GM23338 (cell line): ENCODE data around the gene RAB3A. TPM values are rescaled to one million over a fixed set of nuclear protein-coding genes. Genes with fewer than 3 reads are reported as not detected.

Source experiments
- ATAC-seq: fragments of 200-7000 bp; cut with Tn5 transposase; 3 replicates; pipeline ENCODE4 v1.9.1; 2020
- DNase-seq: peaks from one replicate; pipeline ENCODE4 v3.0.0-alpha.2; 2015; ENCODE audit warnings: low spot score
- H2AFZ ChIP-seq: fragments of 200-600 bp; sonication (generic); 2 replicates; pipeline ENCODE4 v1.8.0; 2016; ENCODE audit warnings: antibody characterized with exemption, mild to moderate bottlenecking, moderate library complexity
- H3F3A ChIP-seq: fragments of 200-600 bp; sonication (generic); replicated peaks from 2 replicates; pipeline ENCODE4 v1.8.0; 2017; ENCODE audit warnings: antibody characterized with exemption, mixed run types, low read depth
- H3K27ac ChIP-seq: fragments of 200-600 bp; sonication (generic); 2 replicates; pipeline ENCODE4 v1.6.1; 2016; ENCODE audit warnings: low read depth
- H3K27me3 ChIP-seq: fragments of 200-600 bp; sonication (generic); 2 replicates; pipeline ENCODE4 v1.8.0; 2016; ENCODE audit warnings: mild to moderate bottlenecking, mixed run types, moderate library complexity; ENCODE audit not compliant: insufficient read depth
- H3K36me3 ChIP-seq: fragments of 200-600 bp; sonication (generic); 2 replicates; pipeline ENCODE4 v1.8.0; 2016; ENCODE audit warnings: mild to moderate bottlenecking; ENCODE audit not compliant: insufficient read depth
- H3K4me1 ChIP-seq: fragments of 200-600 bp; sonication (generic); 2 replicates; pipeline ENCODE4 v1.8.0; 2016; ENCODE audit warnings: mild to moderate bottlenecking, moderate library complexity; ENCODE audit not compliant: insufficient read depth
- H3K4me2 ChIP-seq: fragments of 200-600 bp; sonication (generic); 2 replicates; pipeline ENCODE4 v1.7.1; 2017; ENCODE audit warnings: mixed run types
- H3K4me3 ChIP-seq: fragments of 200-600 bp; sonication (generic); 2 replicates; pipeline ENCODE4 v1.6.1; 2016; ENCODE audit warnings: mixed run types
- H3K79me2 ChIP-seq: fragments of 200-600 bp; sonication (generic); replicated peaks from 2 replicates; pipeline ENCODE4 v1.8.0; 2017; ENCODE audit warnings: mild to moderate bottlenecking; ENCODE audit not compliant: insufficient read depth
- H3K9me2 ChIP-seq: fragments of 200-600 bp; sonication (generic); 2 replicates; pipeline ENCODE4 v1.8.0; 2017; ENCODE audit not compliant: insufficient read depth
- H4K20me1 ChIP-seq: fragments of 200-600 bp; sonication (generic); replicated peaks from 2 replicates; pipeline ENCODE4 v1.8.0; 2017; ENCODE audit warnings: mild to moderate bottlenecking; ENCODE audit not compliant: insufficient read depth
- H3K27ac Mint-ChIP-seq: 2 replicates; pipeline ENCODE4 v1.8.0; 2020; ENCODE audit warnings: inconsistent platforms, mild to moderate bottlenecking, moderate library complexity, mixed read lengths
- H3K27me3 Mint-ChIP-seq: 3 replicates; pipeline ENCODE4 v1.8.0; 2022; ENCODE audit warnings: low read depth, mild to moderate bottlenecking, moderate library complexity, mixed read lengths, inconsistent platforms; ENCODE audit not compliant: insufficient read depth, poor library complexity
- H3K36me3 Mint-ChIP-seq: 3 replicates; pipeline ENCODE4 v1.8.0; 2021; ENCODE audit warnings: low read depth, mild to moderate bottlenecking, inconsistent platforms, moderate library complexity, mixed read lengths
- H3K4me1 Mint-ChIP-seq: 3 replicates; pipeline ENCODE4 v1.8.0; 2020; ENCODE audit warnings: mild to moderate bottlenecking, inconsistent platforms, mixed read lengths
- H3K4me3 Mint-ChIP-seq: 3 replicates; pipeline ENCODE4 v1.8.0; 2021; ENCODE audit warnings: moderate library complexity, mild to moderate bottlenecking, inconsistent platforms, mixed read lengths
- H3K9me3 Mint-ChIP-seq: 3 replicates; pipeline ENCODE4 v1.8.0; 2020; ENCODE audit warnings: moderate library complexity, mild to moderate bottlenecking, inconsistent platforms, mixed read lengths
- EZH2phosphoT487 ChIP-seq: fragments of 200-600 bp; sonication (generic); IDR thresholded peaks from one replicate; pipeline ENCODE4 v1.8.1; 2018; ENCODE audit warnings: antibody characterized with exemption; ENCODE audit not compliant: unreplicated experiment
- JUNB ChIP-seq: IDR thresholded peaks from one replicate; pipeline ENCODE4 v1.6.1; 2016; ENCODE audit warnings: antibody characterized with exemption; ENCODE audit not compliant: unreplicated experiment
- POLR2AphosphoS5 ChIP-seq: IDR thresholded peaks from 2 replicates; pipeline ENCODE4 v1.6.1; 2016; ENCODE audit warnings: antibody characterized with exemption, low read depth
- ZNF114 ChIP-seq: fragments of 250-450 bp; sonication (Bioruptor Pico); IDR thresholded peaks from 2 replicates; pipeline ENCODE4 v1.5.0; 2020; ENCODE audit warnings: mild to moderate bottlenecking, moderate library complexity
- polyA plus RNA-seq: library from polyadenylated mRNA; unstranded; fragments of >200 nt; fragmentation: Nextera tagmentation; extraction: Ambion mirVana; gene quantifications from 2 replicates; pipeline ENCODE4 v1.2.1, GENCODE V29; 2016
- total RNA-seq: library from RNA; depleted of rRNA; stranded (reverse); fragments of >200 nt; shearing (Covaris generic); gene quantifications from 2 replicates; pipeline ENCODE4 v1.2.3, GENCODE V29; 2014
- TF ChIP-seq, protein P1 (sequence below), 2 experiments: fragments of 200-600 bp in 1 of 2; sonication (generic) in 1 of 2; conservative IDR thresholded peaks; 2 replicates each; pipeline versions ENCODE4 v1.5.1 to v1.6.1; 2016 to 2017; ENCODE audit warnings: antibody characterized with exemption in 2 of 2, low read depth in 2 of 2, mild to moderate bottlenecking in 2 of 2, moderate library complexity in 1 of 2
- TF ChIP-seq, protein P2 (sequence below): IDR thresholded peaks from one replicate; pipeline ENCODE4 v1.6.1; 2018; ENCODE audit warnings: antibody characterized with exemption; ENCODE audit not compliant: unreplicated experiment
- TF ChIP-seq, protein P3 (sequence below): fragments of 250-450 bp; sonication (Bioruptor Pico); IDR thresholded peaks from 2 replicates; pipeline ENCODE4 v1.5.0; 2020; ENCODE audit warnings: mild to moderate bottlenecking, moderate library complexity

The RAB3A gene
- total and polyA plus RNA-seq, 2 experiments from 2014 or later = 9.7 to 20.3 TPM

DNA sequence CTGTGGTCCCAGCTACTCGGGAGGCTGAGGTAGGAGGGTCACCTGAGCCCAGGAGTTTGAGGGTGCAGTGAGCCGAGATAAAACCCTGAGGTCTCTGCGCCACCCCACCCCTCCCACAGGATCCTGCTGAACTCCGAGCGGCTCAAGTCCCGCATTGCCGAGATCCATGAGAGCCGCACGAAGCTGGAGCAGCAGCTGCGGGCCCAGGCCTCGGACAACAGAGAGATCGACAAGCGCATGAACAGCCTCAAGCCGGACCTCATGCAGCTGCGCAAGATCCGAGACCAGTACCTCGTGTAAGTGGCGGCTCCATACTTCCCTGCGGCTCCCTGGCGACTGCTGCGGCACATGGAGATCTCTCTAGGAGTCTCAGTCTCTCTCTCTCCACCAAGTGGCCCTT lies 36.8 kb downstream of the RAB3A start:
- ATAC-seq (no peak), DNase-seq (no peak)
- no peaks in the 10 kb centered on the region for H3K4me1 ChIP-seq
- TF ChIP-seq EZH2phosphoT487 (no peak), POLR2AphosphoS5 (no peak), JUNB (no peak), ZNF114 (CRISPR knock-in tag) (no peak)
- TF ChIP-seq, protein P1, sequence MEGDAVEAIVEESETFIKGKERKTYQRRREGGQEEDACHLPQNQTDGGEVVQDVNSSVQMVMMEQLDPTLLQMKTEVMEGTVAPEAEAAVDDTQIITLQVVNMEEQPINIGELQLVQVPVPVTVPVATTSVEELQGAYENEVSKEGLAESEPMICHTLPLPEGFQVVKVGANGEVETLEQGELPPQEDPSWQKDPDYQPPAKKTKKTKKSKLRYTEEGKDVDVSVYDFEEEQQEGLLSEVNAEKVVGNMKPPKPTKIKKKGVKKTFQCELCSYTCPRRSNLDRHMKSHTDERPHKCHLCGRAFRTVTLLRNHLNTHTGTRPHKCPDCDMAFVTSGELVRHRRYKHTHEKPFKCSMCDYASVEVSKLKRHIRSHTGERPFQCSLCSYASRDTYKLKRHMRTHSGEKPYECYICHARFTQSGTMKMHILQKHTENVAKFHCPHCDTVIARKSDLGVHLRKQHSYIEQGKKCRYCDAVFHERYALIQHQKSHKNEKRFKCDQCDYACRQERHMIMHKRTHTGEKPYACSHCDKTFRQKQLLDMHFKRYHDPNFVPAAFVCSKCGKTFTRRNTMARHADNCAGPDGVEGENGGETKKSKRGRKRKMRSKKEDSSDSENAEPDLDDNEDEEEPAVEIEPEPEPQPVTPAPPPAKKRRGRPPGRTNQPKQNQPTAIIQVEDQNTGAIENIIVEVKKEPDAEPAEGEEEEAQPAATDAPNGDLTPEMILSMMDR (conservative IDR thresholded peaks at IDR 0.05; ENCODE audit: low read depth in 2 of 2) = no peak
- TF ChIP-seq, protein P2, sequence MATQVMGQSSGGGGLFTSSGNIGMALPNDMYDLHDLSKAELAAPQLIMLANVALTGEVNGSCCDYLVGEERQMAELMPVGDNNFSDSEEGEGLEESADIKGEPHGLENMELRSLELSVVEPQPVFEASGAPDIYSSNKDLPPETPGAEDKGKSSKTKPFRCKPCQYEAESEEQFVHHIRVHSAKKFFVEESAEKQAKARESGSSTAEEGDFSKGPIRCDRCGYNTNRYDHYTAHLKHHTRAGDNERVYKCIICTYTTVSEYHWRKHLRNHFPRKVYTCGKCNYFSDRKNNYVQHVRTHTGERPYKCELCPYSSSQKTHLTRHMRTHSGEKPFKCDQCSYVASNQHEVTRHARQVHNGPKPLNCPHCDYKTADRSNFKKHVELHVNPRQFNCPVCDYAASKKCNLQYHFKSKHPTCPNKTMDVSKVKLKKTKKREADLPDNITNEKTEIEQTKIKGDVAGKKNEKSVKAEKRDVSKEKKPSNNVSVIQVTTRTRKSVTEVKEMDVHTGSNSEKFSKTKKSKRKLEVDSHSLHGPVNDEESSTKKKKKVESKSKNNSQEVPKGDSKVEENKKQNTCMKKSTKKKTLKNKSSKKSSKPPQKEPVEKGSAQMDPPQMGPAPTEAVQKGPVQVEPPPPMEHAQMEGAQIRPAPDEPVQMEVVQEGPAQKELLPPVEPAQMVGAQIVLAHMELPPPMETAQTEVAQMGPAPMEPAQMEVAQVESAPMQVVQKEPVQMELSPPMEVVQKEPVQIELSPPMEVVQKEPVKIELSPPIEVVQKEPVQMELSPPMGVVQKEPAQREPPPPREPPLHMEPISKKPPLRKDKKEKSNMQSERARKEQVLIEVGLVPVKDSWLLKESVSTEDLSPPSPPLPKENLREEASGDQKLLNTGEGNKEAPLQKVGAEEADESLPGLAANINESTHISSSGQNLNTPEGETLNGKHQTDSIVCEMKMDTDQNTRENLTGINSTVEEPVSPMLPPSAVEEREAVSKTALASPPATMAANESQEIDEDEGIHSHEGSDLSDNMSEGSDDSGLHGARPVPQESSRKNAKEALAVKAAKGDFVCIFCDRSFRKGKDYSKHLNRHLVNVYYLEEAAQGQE = no peak
- TF ChIP-seq, protein P3, sequence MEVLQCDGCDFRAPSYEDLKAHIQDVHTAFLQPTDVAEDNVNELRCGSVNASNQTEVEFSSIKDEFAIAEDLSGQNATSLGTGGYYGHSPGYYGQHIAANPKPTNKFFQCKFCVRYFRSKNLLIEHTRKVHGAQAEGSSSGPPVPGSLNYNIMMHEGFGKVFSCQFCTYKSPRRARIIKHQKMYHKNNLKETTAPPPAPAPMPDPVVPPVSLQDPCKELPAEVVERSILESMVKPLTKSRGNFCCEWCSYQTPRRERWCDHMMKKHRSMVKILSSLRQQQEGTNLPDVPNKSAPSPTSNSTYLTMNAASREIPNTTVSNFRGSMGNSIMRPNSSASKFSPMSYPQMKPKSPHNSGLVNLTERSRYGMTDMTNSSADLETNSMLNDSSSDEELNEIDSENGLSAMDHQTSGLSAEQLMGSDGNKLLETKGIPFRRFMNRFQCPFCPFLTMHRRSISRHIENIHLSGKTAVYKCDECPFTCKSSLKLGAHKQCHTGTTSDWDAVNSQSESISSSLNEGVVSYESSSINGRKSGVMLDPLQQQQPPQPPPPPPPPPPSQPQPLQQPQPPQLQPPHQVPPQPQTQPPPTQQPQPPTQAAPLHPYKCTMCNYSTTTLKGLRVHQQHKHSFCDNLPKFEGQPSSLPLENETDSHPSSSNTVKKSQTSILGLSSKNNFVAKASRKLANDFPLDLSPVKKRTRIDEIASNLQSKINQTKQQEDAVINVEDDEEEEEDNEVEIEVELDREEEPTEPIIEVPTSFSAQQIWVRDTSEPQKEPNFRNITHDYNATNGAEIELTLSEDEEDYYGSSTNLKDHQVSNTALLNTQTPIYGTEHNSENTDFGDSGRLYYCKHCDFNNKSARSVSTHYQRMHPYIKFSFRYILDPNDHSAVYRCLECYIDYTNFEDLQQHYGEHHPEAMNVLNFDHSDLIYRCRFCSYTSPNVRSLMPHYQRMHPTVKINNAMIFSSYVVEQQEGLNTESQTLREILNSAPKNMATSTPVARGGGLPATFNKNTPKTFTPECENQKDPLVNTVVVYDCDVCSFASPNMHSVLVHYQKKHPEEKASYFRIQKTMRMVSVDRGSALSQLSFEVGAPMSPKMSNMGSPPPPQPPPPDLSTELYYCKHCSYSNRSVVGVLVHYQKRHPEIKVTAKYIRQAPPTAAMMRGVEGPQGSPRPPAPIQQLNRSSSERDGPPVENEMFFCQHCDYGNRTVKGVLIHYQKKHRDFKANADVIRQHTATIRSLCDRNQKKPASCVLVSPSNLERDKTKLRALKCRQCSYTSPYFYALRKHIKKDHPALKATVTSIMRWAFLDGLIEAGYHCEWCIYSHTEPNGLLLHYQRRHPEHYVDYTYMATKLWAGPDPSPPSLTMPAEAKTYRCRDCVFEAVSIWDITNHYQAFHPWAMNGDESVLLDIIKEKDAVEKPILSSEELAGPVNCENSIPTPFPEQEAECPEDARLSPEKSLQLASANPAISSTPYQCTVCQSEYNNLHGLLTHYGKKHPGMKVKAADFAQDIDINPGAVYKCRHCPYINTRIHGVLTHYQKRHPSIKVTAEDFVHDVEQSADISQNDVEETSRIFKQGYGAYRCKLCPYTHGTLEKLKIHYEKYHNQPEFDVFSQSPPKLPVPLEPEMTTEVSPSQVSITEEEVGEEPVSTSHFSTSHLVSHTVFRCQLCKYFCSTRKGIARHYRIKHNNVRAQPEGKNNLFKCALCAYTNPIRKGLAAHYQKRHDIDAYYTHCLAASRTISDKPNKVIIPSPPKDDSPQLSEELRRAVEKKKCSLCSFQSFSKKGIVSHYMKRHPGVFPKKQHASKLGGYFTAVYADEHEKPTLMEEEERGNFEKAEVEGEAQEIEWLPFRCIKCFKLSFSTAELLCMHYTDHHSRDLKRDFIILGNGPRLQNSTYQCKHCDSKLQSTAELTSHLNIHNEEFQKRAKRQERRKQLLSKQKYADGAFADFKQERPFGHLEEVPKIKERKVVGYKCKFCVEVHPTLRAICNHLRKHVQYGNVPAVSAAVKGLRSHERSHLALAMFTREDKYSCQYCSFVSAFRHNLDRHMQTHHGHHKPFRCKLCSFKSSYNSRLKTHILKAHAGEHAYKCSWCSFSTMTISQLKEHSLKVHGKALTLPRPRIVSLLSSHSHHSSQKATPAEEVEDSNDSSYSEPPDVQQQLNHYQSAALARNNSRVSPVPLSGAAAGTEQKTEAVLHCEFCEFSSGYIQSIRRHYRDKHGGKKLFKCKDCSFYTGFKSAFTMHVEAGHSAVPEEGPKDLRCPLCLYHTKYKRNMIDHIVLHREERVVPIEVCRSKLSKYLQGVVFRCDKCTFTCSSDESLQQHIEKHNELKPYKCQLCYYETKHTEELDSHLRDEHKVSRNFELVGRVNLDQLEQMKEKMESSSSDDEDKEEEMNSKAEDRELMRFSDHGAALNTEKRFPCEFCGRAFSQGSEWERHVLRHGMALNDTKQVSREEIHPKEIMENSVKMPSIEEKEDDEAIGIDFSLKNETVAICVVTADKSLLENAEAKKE = no peak
- H3F3A ChIP-seq = peaks cover 8% of the 10 kb centered on the region; the same call in 1 of the 2 replicates
- no peaks in the 10 kb centered on the region for H3K79me2 ChIP-seq
- H3K4me3 ChIP-seq = no peak overlapping the region
- no peak overlapping the region for H2AFZ ChIP-seq
- H3K4me2 ChIP-seq = no peak overlapping the region
- H3K36me3 ChIP-seq = peaks cover 4% of the 10 kb centered on the region; the same call in 1 of the 2 replicates
- no peak overlapping the region for H3K4me3 Mint-ChIP-seq
- no peak overlapping the region for H3K27ac Mint-ChIP-seq
- no peaks in the 10 kb centered on the region for H3K9me3 Mint-ChIP-seq
- H3K9me2 ChIP-seq = no peaks in the 10 kb centered on the region
- H3K27me3 ChIP-seq = no peaks in the 10 kb centered on the region
- H3K27me3 Mint-ChIP-seq = peaks cover 6% of the 10 kb centered on the region
- H3K27ac ChIP-seq = no peak overlapping the region
- H4K20me1 ChIP-seq = no peaks in the 10 kb centered on the region; the same call in 1 of the 2 replicates
- H3K4me1 Mint-ChIP-seq = no peaks in the 10 kb centered on the region; the same call in 2 of the 3 replicates
- peaks cover 54% of the 10 kb centered on the region for H3K36me3 Mint-ChIP-seq
